SH-SY5Y (cell line): ENCODE data around the gene MTA2.

Source experiments
- GATA2 ChIP-seq: IDR thresholded peaks from 2 replicates; pipeline ENCODE4 v1.6.1; 2011; ENCODE audit warnings: mild to moderate bottlenecking, low read depth, low read length
- GATA3 ChIP-seq: IDR thresholded peaks from 2 replicates; pipeline ENCODE4 v1.6.1; 2011; ENCODE audit warnings: low read depth, mild to moderate bottlenecking, low read length, moderate library complexity

The MTA2 gene

DNA sequence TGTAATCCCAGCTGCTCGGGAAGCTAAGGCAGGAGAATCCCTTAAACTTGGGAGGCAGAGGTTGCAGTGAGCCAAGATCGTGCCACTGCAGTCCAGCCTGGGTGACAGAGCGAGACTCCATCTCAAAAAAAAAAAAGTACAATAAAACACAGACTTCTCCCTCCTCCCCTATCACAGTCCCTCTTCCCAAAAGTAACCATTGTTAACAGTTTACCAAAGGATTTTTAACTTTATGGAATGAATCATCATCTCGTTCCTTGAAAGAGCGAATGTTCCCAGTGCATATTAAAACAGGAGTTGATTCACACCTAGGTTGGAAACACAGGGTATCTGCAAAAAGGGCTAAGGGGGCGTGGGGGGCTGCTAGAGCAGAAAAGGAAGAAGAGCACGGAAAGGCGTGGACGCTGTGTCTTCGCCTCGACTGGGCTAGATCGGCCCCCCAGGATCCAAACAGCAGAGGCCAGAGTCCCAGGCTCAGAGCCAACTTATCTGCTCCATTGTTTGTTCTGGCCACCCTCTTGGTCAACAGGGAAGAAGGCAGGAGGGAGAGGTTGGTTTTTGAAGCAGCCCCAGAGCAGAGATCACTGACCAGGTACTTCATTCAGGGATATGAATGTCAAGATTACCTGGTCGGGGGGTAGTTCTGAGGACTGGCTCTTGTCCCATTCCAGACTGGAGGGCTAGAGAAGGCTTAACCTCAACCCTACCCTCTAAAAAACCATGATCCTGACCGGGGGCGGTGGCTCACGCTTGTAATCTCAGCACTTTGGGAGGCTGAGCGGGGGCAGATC lies 52.9 kb downstream of the MTA2 start:
- no peak for TF ChIP-seq GATA2
- no peak for TF ChIP-seq GATA3

DNA sequence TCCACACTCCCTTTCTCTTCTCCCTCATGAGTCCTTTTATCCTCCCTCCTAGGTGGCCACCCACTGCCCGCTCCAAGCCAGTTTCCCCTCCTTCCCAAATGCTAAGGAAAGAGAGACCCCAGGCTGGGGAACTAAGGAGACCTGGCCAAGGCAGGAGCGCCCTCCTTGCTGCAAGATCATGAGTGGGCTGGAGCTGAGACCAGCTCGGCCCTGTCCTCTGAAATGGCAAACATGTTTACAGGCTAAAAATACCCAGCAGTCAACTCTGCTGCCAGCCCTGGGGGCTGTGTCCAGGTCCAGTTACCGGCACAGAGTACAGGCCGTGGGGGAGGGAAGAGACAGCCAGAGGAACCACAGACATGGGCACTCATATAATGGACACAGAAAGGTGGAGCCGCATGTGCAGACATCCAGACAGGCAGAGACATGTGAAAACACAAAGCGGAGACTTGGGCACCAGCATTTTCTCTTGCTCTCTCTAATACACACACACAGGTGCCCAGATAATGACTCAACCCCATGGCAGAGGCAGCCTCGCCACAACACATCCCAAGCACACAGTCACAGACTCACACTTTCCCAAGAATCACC lies 53.9 kb downstream of the MTA2 start:
- TF ChIP-seq GATA2 (no peak), GATA3 (no peak)

DNA sequence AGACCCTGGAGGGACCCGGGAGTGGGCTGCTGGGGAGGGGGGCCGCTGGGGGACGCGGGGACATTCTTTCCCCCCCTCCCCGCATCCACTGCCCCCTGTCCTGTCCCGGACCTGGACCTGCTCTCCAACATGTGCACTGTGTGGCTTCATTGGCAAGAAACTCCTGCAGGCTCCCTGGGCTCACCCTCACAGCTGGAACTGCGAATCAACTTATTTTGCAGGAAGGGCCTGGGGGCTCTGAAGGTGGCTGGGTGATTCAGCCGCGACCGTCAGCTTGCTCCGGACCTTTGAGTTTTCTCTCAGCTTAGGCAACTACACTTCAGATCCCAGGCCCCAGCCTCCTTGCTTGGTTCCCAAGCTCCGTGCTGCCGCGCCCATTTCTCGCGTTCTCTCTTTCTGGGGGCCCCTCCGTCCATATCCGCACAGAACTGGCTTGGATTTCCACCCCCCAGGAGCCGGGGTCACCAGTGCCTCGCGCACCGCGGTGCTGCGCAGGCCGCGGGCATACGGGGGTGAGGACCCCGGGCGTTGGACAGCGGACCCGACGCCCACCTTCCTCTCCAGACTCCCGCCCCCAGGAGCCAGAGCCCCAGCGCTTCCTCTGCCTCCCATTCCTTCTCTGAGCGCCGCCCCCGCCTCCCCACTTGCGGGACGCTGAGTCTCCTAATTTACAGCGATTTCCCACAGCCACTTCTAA lies 54.6 kb downstream of the MTA2 start:
- TF ChIP-seq GATA3 (no peak), GATA2 (no peak)

DNA sequence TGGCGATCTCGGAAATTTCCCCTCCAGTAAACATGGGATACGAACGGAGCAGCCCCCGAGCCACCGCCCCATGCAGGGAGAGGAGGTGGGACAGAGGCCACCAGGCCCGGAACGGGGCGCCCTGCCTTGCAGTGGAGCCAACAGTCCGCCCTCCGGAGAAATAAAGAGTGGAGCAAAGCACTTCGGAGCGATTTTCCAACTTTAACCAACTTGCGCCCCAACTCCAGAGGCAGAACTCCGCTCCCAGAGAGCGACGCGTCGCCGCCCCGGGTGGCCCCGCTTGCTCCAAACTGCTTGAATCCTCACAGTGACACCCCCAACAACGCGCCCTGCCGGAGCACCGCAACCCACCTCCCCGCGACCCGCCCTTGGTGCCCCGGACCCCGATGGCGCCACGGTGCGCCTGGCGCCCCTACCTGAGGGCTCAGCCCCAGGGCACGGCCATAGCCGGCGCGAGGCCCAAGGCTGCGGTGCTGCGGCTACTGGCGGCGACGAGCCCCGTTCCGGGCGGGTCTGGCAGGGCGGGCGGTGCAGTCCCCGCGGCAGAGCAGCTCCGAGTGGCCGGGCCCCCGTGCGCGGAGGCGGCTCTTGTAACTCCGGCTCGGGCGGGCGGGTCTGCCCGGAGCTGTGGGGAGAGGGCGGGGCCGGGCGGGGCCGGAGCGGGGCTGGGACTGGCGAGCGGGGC lies 55.3 kb downstream of the MTA2 start, which contains the start of gene AHNAK:
AHNAK (minus strand) TSS at position 563 of the 685 bp plus-strand sequence. CDS start 10,708 bp downstream, outside the sequence.
- TF ChIP-seq GATA2: no peak

DNA sequence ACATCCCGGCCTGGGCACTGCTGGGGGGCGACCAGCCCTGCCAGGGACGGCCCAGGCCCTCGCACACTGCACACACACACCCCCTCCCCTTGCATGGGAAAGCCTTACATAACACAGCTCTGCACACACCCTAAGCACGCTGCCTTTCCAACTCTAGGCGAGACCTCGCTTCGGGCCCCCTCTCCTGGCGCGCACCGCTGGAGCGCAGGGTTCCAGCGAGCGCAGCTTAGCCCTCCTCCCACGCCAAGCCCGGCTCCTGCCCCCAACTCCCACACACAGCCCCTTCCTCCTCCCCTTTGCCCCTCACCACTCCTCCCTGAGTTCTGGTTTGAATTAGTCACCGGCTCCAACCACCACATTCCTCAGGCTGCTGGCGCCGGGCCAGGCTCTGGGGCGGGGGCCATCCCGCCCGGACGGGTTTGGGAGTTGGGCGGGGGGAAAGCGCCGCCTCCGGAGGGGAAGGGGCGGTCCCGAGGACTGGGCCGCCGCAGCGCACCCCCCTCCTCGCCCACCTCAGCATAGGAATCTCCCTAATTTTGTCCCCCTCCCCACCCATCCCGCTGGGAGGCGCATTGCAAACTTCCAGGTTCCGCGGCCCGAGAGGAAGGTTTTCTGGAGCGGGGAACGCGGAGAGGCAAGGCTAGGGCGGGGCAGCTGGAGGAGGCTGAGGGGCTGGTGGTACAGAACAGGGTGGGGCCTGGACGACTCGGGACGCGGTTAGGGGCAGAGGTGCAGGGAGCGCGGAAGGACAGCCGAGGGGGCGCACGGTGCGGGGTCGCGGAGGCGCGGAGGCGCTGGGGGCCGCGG lies 56.0 kb downstream of the MTA2 start:
- TF ChIP-seq GATA3: no peak
- TF ChIP-seq GATA2: no peak

DNA sequence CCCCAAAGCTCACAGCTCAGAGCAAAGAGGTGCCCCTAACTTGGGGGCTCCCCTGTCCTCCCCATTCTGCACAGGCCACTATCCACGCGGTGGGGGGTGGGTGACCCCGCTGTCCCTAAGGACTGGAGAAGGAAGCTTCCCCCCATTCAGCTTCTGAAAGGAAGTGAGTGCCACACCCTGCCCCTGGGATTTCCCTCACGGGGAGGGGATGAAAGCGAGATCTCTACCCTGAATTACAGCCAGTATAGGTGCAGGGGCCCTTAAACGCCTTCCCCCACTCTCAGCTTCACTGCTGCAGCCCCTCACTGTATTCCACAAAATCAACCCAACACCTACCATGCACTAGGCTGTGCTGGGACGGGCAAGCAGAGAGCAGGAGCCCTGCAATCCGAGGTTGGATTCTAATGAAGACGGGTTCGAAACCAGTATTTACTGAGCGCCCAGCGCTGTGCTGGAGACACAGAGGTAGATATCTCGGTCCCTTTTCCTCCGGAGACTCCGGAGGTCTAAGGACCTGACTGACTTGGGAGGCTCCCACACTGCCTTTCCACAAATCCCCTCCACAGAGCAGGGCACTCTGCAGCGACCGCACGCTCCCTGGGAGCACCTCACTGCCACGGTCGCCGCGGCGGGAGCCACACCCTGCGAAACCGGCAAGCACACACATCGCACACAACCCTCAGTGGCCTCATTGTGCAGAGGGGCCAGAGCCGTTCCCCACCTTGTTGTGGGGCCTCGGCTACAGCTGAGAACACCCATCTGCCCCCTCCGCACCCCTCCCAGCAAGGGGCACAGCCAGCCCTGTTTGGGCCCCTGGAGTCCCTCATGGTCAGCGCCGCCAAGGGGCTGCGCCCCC lies 56.9 kb downstream of the MTA2 start:
- TF ChIP-seq GATA3 (no peak), GATA2 (no peak)

DNA sequence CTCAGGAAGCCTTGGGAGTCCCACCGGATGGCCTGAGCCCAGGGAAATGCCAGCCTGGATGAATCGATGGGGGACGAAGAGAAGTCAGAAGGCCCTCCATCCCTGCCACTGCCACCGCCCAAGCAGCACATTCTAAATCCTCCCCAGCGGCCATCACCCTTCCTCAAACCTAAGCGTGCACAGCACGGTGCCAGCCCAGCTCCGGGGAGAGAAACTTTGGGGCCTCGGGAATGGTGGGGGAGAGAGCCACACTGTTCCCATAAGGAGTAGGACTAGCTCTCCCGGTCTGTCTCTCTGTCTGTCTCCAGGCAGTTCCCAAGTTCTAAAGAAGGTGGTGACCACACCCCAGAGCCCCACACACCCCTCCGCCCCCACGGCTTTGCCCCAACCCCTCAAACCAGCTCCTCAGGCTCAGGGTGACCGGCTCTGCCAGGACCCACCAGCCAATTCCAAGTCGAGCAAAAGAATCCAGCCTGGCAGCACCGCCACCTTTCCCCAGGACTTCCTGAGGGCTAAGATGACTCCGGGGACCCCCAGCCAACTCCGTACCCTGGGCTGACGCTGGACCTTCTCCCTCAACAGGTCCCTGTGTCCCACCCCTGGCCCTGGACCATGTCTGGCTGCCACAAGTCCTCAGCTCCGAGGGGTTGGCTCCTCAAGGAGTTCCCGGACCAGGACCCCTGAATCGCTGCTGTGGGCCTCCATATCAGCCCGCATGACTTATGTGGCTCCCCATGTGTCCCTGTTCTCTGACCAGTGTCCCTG lies 57.8 kb downstream of the MTA2 start:
- no peak for TF ChIP-seq GATA3
- TF ChIP-seq GATA2: no peak
